Tibial artery (tissue), 4 donors: ENCODE data around the gene ZNF813.

Experiments
- DNase-seq, 2 donors: peaks; one replicate each; pipeline ENCODE4 v3.0.0-alpha.2; 2019
- H3K27ac ChIP-seq, 2 donors: fragments of 200-600 bp; sonication (generic) in 1 of 2; 1 replicate in 1 of 2; 2 replicates in 1 of 2; pipeline ENCODE4 v1.5.1; 2018 to 2019; ENCODE audit warnings: mild to moderate bottlenecking in 1 of 2
- H3K27me3 ChIP-seq, 2 donors: fragments of 200-600 bp; sonication (generic) in 1 of 2; one replicate each; pipeline versions ENCODE4 v1.5.1 to v1.6.0; 2016 to 2019
- H3K36me3 ChIP-seq, 3 donors: fragments of 200-600 bp; sonication (generic) in 2 of 3; one replicate each; pipeline ENCODE4 v1.5.1; 2016 to 2019; ENCODE audit warnings: mild to moderate bottlenecking in 2 of 3
- H3K4me1 ChIP-seq, 4 donors: fragments of 200-600 bp; sonication (generic) in 2 of 4; 1 replicate in 3 of 4; 2 replicates in 1 of 4; pipeline ENCODE4 v1.5.1; 2016 to 2019
- H3K4me3 ChIP-seq, 2 donors: fragments of 200-600 bp; sonication (generic) in 1 of 2; 1 replicate in 1 of 2; 2 replicates in 1 of 2; pipeline ENCODE4 v1.5.1; 2018 to 2019; ENCODE audit warnings: mild to moderate bottlenecking in 2 of 2
- H3K9me3 ChIP-seq, 3 donors: fragments of 200-600 bp; sonication (generic) in 1 of 3; one replicate each; pipeline ENCODE4 v1.5.1; 2016 to 2019
- intact Hi-C: fragments of 100-400 bp; cut with DNase I; formaldehyde crosslinking; loops from one replicate; pipeline ENCODE4 v1.15.0; 2023; ENCODE audit warnings: low total_unique reads
- TF ChIP-seq, protein P1 (sequence below), 2 experiments: fragments of 200-600 bp in 1 of 2; fragments of 450-650 bp in 1 of 2; IDR thresholded peaks; one replicate each; pipeline ENCODE4 v1.5.1; 2017 to 2019; ENCODE audit warnings: antibody characterized with exemption in 2 of 2, mild to moderate bottlenecking in 1 of 2, moderate library complexity in 1 of 2

ZNF813 gene

GRCh38 chr19:53519446-53519845 lies 51.9 kb downstream of the ZNF813 start:
- intact Hi-C loops = loop anchor here (10.0 kb wide), 2 partner anchors 55 to 95 kb away; partner anchors contain the start of gene ZNF813
- peak overlapping the region; percentile 75 to 83 for H3K27ac ChIP-seq
- no peak overlapping the region for H3K4me3 ChIP-seq
- DNase-seq = no peak
- H3K9me3 ChIP-seq = no peaks in the 10 kb centered on the region
- TF ChIP-seq, protein P1, sequence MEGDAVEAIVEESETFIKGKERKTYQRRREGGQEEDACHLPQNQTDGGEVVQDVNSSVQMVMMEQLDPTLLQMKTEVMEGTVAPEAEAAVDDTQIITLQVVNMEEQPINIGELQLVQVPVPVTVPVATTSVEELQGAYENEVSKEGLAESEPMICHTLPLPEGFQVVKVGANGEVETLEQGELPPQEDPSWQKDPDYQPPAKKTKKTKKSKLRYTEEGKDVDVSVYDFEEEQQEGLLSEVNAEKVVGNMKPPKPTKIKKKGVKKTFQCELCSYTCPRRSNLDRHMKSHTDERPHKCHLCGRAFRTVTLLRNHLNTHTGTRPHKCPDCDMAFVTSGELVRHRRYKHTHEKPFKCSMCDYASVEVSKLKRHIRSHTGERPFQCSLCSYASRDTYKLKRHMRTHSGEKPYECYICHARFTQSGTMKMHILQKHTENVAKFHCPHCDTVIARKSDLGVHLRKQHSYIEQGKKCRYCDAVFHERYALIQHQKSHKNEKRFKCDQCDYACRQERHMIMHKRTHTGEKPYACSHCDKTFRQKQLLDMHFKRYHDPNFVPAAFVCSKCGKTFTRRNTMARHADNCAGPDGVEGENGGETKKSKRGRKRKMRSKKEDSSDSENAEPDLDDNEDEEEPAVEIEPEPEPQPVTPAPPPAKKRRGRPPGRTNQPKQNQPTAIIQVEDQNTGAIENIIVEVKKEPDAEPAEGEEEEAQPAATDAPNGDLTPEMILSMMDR (IDR thresholded peaks at IDR 0.05) = no peak
- no peaks in the 10 kb centered on the region for H3K36me3 ChIP-seq
- peaks cover 0 to 15% (median 9%) of the 10 kb centered on the region in 4 donors for H3K4me1 ChIP-seq
- no peaks in the 10 kb centered on the region for H3K27me3 ChIP-seq

DNA sequence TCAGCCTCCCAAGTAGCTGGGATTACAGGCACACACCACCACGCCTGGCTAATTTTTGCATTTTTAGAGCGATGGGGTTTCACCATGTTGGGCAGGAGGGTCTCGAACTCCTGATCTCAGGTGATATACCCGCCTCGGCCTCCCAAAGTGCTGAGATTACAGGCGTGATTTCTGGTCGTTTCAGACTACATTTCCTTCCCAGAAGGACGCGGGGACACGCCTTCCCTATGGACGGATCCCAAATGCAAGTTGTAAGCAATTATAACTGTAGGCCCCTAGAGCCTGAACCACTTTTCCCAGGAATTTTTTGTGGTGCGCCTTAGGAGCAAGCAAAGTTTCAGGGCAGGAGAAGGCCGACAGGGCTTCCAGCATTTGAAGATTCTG lies 52.6 kb downstream of the ZNF813 start:
- TF ChIP-seq, protein P1 (IDR thresholded peaks at IDR 0.05) = no peak
- Histone ChIP-seq H3K27ac (peak overlapping the region; percentile 75 to 83), H3K9me3 (no peaks in the 10 kb centered on the region), H3K4me1 (peaks cover 0 to 15% (median 9%) of the 10 kb centered on the region in 4 donors), H3K27me3 (no peaks in the 10 kb centered on the region), H3K4me3 (peak overlapping the region; percentile 55 to 66), H3K36me3 (no peaks in the 10 kb centered on the region)
- DNase-seq = no peak
- intact Hi-C loops = no loop called here

- Histone ChIP-seq H3K27ac (peak overlapping the region; percentile 75 to 83), H3K4me1 (peaks cover 0 to 15% (median 9%) of the 10 kb centered on the region in 4 donors), H3K9me3 (peaks cover 0 to 3% (median 2%) of the 10 kb centered on the region in 3 donors), H3K4me3 (peak overlapping the region; percentile 55 to 66), H3K27me3 (no peaks in the 10 kb centered on the region), H3K36me3 (no peaks in the 10 kb centered on the region)
- DNase-seq = peak; percentile 96 to 97
- TF ChIP-seq, protein P1 (IDR thresholded peaks at IDR 0.05) = no peak
- intact Hi-C loops = no loop called here
Measured at GRCh38 chr19:53520547-53521372, 53.2 kb downstream of the ZNF813 start.

DNA sequence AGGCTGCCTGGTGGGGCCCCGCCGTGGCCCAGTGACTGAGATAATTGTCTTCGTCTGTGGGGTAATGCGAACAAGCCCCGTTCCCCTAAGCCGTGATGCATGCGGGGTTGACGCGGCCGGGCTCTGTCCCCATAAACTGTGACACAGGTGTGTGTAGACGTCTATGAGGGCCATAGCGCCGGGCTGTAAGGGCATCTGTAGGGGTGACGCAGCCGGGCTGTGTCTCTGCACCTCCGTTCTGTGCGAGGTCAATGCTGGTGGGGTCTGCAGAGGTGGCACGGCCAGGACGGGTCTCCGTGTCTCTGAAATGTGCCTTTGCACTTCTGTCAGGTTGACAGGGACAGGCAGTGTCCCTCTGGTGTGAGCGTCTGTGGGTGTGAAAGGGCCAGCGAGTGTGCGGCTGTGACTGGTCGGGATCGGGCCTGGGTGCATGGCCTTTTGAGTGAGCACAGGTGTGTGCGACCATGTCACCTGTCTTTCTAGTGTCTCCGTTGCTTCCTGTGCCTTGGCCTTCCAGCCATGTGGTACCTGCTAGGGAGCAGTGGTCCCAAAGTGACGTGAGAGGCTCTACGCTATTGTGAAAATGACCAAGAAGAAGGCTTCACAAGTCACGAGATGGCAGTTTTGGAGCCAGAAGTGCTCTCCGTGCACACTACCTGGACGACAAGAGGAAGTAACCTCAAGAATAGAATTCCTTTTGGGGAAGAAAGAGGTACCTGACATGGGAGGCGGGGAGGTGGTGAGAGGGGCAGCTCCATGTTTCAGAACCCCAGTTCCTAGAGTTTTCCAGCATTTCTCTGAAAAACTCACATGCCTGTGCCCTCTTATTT lies 54.1 kb downstream of the ZNF813 start:
- no peaks in the 10 kb centered on the region for H3K36me3 ChIP-seq
- peaks cover 0 to 15% (median 9%) of the 10 kb centered on the region in 4 donors for H3K4me1 ChIP-seq
- peaks cover 0 to 11% (median 5%) of the 10 kb centered on the region in 3 donors for H3K9me3 ChIP-seq
- TF ChIP-seq, protein P1 (IDR thresholded peaks at IDR 0.05) = no peak
- intact Hi-C loops = no loop called here
- H3K4me3 ChIP-seq = peak overlapping the region; percentile 55 to 66
- H3K27ac ChIP-seq = peak overlapping the region; percentile 75 to 83
- DNase-seq = no peak
- no peaks in the 10 kb centered on the region for H3K27me3 ChIP-seq

GRCh38 chr19:53525922-53526321 lies 58.4 kb downstream of the ZNF813 start:
- Histone ChIP-seq H3K4me3 (no peak overlapping the region), H3K9me3 (peaks cover 0 to 12% (median 5%) of the 10 kb centered on the region in 3 donors), H3K27ac (no peak overlapping the region), H3K27me3 (no peaks in the 10 kb centered on the region), H3K4me1 (peaks cover 0 to 9% (median 8%) of the 10 kb centered on the region in 4 donors), H3K36me3 (no peaks in the 10 kb centered on the region)
- intact Hi-C loops = no loop called here
- DNase-seq = no peak
- TF ChIP-seq, protein P1 (IDR thresholded peaks at IDR 0.05) = no peak
